Measurements from ENCODE around the gene JMJD1C. TPM values are rescaled to one million over a fixed set of nuclear protein-coding genes. Genes with fewer than 3 reads are reported as not detected.

JMJD1C gene
- total RNA-seq, 2 experiments from 2014 or later = 99.2 to 118 TPM

DNA sequence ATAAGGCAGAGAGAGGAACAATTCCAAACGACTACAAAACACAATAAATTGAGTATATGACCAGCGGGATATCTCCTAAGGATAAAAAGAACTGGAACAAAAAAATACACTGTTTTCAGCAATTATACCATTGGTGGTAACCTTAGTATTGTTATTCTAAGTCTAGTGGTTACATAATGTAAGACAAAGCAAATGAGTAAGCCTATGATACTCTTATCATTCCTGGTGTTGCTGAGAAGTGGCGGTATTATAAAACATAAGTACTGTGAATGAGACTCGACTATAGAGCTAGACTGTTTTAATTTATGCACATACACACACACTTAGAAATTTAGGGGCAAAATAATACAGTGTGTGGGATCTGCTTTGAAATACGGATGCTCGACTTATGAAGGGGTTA lies 225.0 kb downstream of the JMJD1C start:
- CTCF ChIA-PET (ENCODE audit: unreplicated experiment) = interaction anchor here (1.0 kb wide), 1 partner anchor 27 kb away, joined by 3 read pairs; no protein-coding TSS in a partner anchor
- H3K4me2 ChIP-seq (ENCODE audit: low read length) = no peak overlapping the region; the same call in 1 of the 2 replicates
- no peak overlapping the region for H3K4me3 ChIP-seq (ENCODE audit: low read depth, low read length, poor library complexity, severe bottlenecking)
- no peak for DNase-seq (ENCODE audit: low spot score)
- no peak overlapping the region for H2AFZ ChIP-seq (ENCODE audit: low read length)
- intact Hi-C loops (cut with micrococcal nuclease; ENCODE audit: unreplicated experiment) = no loop called here
- peaks cover 3% of the 10 kb centered on the region; the same call in 1 of the 2 replicates for H3K9me3 ChIP-seq (ENCODE audit: low read length)
- H3K36me3 ChIP-seq (ENCODE audit: insufficient read depth, low read length) = peaks cover 42% of the 10 kb centered on the region
- no peaks in the 10 kb centered on the region for H3K9me2 ChIP-seq (ENCODE audit: insufficient read depth, low read length)
- TF ChIP-seq, protein P1, sequence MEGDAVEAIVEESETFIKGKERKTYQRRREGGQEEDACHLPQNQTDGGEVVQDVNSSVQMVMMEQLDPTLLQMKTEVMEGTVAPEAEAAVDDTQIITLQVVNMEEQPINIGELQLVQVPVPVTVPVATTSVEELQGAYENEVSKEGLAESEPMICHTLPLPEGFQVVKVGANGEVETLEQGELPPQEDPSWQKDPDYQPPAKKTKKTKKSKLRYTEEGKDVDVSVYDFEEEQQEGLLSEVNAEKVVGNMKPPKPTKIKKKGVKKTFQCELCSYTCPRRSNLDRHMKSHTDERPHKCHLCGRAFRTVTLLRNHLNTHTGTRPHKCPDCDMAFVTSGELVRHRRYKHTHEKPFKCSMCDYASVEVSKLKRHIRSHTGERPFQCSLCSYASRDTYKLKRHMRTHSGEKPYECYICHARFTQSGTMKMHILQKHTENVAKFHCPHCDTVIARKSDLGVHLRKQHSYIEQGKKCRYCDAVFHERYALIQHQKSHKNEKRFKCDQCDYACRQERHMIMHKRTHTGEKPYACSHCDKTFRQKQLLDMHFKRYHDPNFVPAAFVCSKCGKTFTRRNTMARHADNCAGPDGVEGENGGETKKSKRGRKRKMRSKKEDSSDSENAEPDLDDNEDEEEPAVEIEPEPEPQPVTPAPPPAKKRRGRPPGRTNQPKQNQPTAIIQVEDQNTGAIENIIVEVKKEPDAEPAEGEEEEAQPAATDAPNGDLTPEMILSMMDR (conservative IDR thresholded peaks at IDR 0.05; ENCODE audit: low read length) = no peak
- no peak for TF ChIP-seq EZH2phosphoT487 (IDR thresholded peaks at IDR 0.05; ENCODE audit: borderline replicate concordance, low read depth, low read length)
- H3K27ac ChIP-seq (ENCODE audit: low read depth, low read length, poor library complexity, severe bottlenecking) = no peak overlapping the region
- H4K20me1 ChIP-seq (ENCODE audit: insufficient read depth, low read length) = peaks cover 43% of the 10 kb centered on the region
- POLR2A ChIA-PET = interaction anchor here (0.9 to 7.5 kb wide), 6 partner anchors 12 to 278 kb away, joined by 4 to 53 read pairs (median 6); no protein-coding TSS in a partner anchor
- peaks cover 100% of the 10 kb centered on the region for H3K79me2 ChIP-seq (ENCODE audit: insufficient read depth, low read depth, low read length)
- no TSS peak for BruUV-seq (replicated peaks)
- H3K4me1 ChIP-seq (ENCODE audit: insufficient read depth, low read length, poor library complexity, severe bottlenecking) = peaks cover 84% of the 10 kb centered on the region

DNA sequence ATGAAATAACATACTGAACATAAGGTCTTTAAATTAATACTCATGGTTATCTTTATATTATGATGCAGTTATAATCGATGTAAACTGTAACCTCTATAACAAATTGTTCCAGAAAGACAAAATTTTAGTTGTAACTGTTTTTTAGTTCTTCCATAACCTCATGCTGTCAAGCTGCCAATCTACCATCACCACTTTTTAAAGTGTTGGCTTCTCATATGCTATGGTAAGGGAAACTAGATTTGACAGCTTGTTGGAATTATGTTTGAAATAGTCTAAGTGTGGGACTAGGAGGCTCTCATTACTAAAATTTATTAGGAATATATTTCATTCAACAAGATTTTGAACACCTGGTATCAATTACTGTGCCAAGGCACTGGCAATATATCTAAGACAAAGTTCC lies 227.3 kb downstream of the JMJD1C start:
- POLR2A ChIA-PET = interaction anchor here (0.7 to 4.0 kb wide), 4 partner anchors 17 to 432 kb away, joined by 3 to 25 read pairs (median 10); no protein-coding TSS in a partner anchor
- H3K4me1 ChIP-seq (ENCODE audit: insufficient read depth, low read length, poor library complexity, severe bottlenecking) = peaks cover 80% of the 10 kb centered on the region
- peaks cover 25% of the 10 kb centered on the region for H3K36me3 ChIP-seq (ENCODE audit: insufficient read depth, low read length)

DNA sequence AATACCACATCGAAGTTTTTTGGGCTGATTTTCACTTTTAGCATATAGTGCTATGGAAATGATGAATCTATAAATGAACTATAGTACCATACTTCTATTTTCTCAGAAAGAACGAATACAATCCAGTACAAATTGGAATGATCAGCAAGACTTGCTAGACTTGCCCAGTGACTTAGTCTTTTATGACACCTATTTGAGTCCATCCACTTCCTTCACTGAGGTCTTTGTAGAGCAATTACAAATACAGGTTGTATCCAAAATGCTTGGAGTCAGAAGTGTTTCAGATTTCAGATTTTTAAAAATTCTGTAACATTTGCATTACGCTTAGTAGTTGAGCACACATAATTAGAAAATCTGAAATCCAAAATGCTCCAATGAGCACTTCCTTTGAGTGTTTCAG lies 228.4 kb downstream of the JMJD1C start:
- H4K20me1 ChIP-seq (ENCODE audit: insufficient read depth, low read length) = peaks cover 56% of the 10 kb centered on the region
- H3K36me3 ChIP-seq (ENCODE audit: insufficient read depth, low read length) = peaks cover 22% of the 10 kb centered on the region
- H3K9me2 ChIP-seq (ENCODE audit: insufficient read depth, low read length) = no peaks in the 10 kb centered on the region
- peak overlapping the region; percentile 1; the same call in 1 of the 2 replicates for H3K4me2 ChIP-seq (ENCODE audit: low read length)
- peak overlapping the region; percentile 55 for H3K27ac ChIP-seq (ENCODE audit: low read depth, low read length, poor library complexity, severe bottlenecking)
- no peak overlapping the region for H2AFZ ChIP-seq (ENCODE audit: low read length)
- CTCF ChIA-PET (ENCODE audit: unreplicated experiment) = no interaction called here
- TF ChIP-seq, protein P1 (conservative IDR thresholded peaks at IDR 0.05; ENCODE audit: low read length) = no peak
- no peak for TF ChIP-seq EZH2phosphoT487 (IDR thresholded peaks at IDR 0.05; ENCODE audit: borderline replicate concordance, low read depth, low read length)
- H3K4me1 ChIP-seq (ENCODE audit: insufficient read depth, low read length, poor library complexity, severe bottlenecking) = peaks cover 69% of the 10 kb centered on the region
- peaks cover 100% of the 10 kb centered on the region for H3K79me2 ChIP-seq (ENCODE audit: insufficient read depth, low read depth, low read length)
- no TSS peak for BruUV-seq (replicated peaks)
- POLR2A ChIA-PET = interaction anchor here (0.6 to 4.0 kb wide), 3 partner anchors 18 to 470 kb away, joined by 3 to 25 read pairs (median 15); no protein-coding TSS in a partner anchor
- intact Hi-C loops (cut with micrococcal nuclease; ENCODE audit: unreplicated experiment) = no loop called here
- no peaks in the 10 kb centered on the region for H3K9me3 ChIP-seq (ENCODE audit: low read length)
- DNase-seq (ENCODE audit: low spot score) = no peak
- H3K4me3 ChIP-seq (ENCODE audit: low read depth, low read length, poor library complexity, severe bottlenecking) = no peak overlapping the region

More for the DNA sequence above, 227.3 kb downstream of the JMJD1C start:
- DNase-seq (ENCODE audit: low spot score) = no peak
- H3K4me3 ChIP-seq (ENCODE audit: low read depth, low read length, poor library complexity, severe bottlenecking) = no peak overlapping the region
- no peak overlapping the region for H3K4me2 ChIP-seq (ENCODE audit: low read length)
- BruUV-seq (replicated peaks) = no TSS peak
- H3K27ac ChIP-seq (ENCODE audit: low read depth, low read length, poor library complexity, severe bottlenecking) = no peak overlapping the region
- CTCF ChIA-PET (ENCODE audit: unreplicated experiment) = no interaction called here
- no peaks in the 10 kb centered on the region for H3K9me2 ChIP-seq (ENCODE audit: insufficient read depth, low read length)
- no peaks in the 10 kb centered on the region for H3K9me3 ChIP-seq (ENCODE audit: low read length)
- intact Hi-C loops (cut with micrococcal nuclease; ENCODE audit: unreplicated experiment) = no loop called here
- H2AFZ ChIP-seq (ENCODE audit: low read length) = no peak overlapping the region
- H3K79me2 ChIP-seq (ENCODE audit: insufficient read depth, low read depth, low read length) = peaks cover 100% of the 10 kb centered on the region
- peaks cover 51% of the 10 kb centered on the region for H4K20me1 ChIP-seq (ENCODE audit: insufficient read depth, low read length)
- TF ChIP-seq, protein P1 (conservative IDR thresholded peaks at IDR 0.05; ENCODE audit: low read length) = no peak
- no peak for TF ChIP-seq EZH2phosphoT487 (IDR thresholded peaks at IDR 0.05; ENCODE audit: borderline replicate concordance, low read depth, low read length)
